ENCODE results near the gene PRKAG2.

Gene PRKAG2

DNA sequence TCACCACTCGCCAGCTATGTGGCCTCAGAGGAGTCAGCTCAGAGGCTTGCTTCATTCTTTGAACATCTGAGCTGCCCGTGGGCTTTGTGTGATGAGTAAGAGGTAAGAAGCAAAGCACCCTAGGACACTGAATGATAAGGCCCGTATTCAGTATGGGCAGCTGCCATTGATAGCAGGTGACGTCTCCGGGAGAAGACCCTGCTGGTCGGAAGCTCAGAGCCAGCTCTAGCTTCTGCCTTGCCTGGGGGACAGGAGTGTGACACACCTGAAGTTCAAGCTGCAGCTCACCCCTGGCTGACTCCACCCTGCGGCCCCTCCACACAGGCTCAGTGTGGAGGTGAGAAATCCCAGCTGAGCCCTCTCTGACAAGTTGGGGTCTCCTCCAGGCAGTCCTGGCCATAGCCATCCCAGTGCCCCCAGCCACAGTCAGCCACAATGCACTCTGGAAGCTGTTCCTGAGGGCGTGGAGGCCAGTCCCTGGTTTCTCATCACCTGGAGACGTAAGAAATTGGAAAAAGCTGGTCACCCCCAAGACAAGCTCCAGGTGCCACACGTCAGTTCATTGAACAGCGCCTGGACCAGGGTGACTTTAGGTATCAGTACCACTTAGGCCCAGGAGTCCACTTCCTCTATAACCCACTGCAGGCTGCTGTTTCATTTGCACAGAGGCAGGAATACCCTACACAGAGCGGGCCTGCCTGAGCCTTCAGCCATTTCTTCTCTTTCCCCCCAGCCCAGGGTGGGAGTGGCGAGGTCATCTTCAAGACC, 192.3 kb downstream of the PRKAG2 start:
- no peak overlapping the region for H3K4me3 ChIP-seq (ENCODE audit: low read depth, low read length)
- TF ChIP-seq CTCF (IDR thresholded peaks at IDR 0.05; ENCODE audit: low read depth, low read length): no peak

GRCh38 chr7:151683615-151684407, 193.1 kb downstream of the PRKAG2 start:
- H3K4me3 ChIP-seq (ENCODE audit: low read depth, low read length): no peak overlapping the region

GRCh38 chr7:151682831-151683614, 193.9 kb downstream of the PRKAG2 start:
- H3K4me3 ChIP-seq (ENCODE audit: low read depth, low read length): no peak overlapping the region
- TF ChIP-seq CTCF (IDR thresholded peaks at IDR 0.05; ENCODE audit: low read depth, low read length): no peak

More at GRCh38 chr7:151683615-151684407, 193.1 kb downstream of the PRKAG2 start:
- no peak for TF ChIP-seq CTCF (IDR thresholded peaks at IDR 0.05; ENCODE audit: low read depth, low read length)

- H3K4me3 ChIP-seq (ENCODE audit: low read depth, low read length): no peak overlapping the region
- TF ChIP-seq CTCF (IDR thresholded peaks at IDR 0.05; ENCODE audit: low read depth, low read length): no peak
Measured at GRCh38 chr7:151681726-151682125, 195.2 kb downstream of the PRKAG2 start.

GRCh38 chr7:151680810-151681209, 196.1 kb downstream of the PRKAG2 start:
- no peak for TF ChIP-seq CTCF (IDR thresholded peaks at IDR 0.05; ENCODE audit: low read depth, low read length)
- no peak overlapping the region for H3K4me3 ChIP-seq (ENCODE audit: low read depth, low read length)

- TF ChIP-seq CTCF (IDR thresholded peaks at IDR 0.05; ENCODE audit: low read depth, low read length): no peak
- H3K4me3 ChIP-seq (ENCODE audit: low read depth, low read length): no peak overlapping the region
Measured at GRCh38 chr7:151679881-151680612, 196.9 kb downstream of the PRKAG2 start.

All from WI38 (cell line).